IPS DF 6.9 (cell line): Measurements from ENCODE around the gene NSL1.
"Not testable (repeated sequence)": the region's sequence is repeated elsewhere in the genome, so short reads cannot be mapped to it uniquely, and the experiment has no call there.

Experiments used
- DNase-seq: peaks from one replicate; pipeline ENCODE4 v3.0.0-alpha.2; 2013; ENCODE audit warnings: low read depth, low spot score
- H3K27ac ChIP-seq: one replicate; pipeline ENCODE4 v1.5.1; 2013; ENCODE audit warnings: low read length, control low read depth
- H3K27me3 ChIP-seq: 2 replicates; pipeline ENCODE4 v1.6.1; 2013; ENCODE audit warnings: mild to moderate bottlenecking, low read length; ENCODE audit not compliant: control insufficient read depth, insufficient read depth
- H3K36me3 ChIP-seq: 2 replicates; pipeline ENCODE4 v1.6.1; 2013; ENCODE audit warnings: low read length; ENCODE audit not compliant: control insufficient read depth, insufficient read depth
- H3K4me1 ChIP-seq: 2 replicates; pipeline ENCODE4 v1.6.1; 2013; ENCODE audit warnings: low read length; ENCODE audit not compliant: control insufficient read depth, insufficient read depth
- H3K4me3 ChIP-seq: 2 replicates; pipeline ENCODE4 v1.5.1; 2013; ENCODE audit warnings: mild to moderate bottlenecking, low read length
- H3K9me3 ChIP-seq: 2 replicates; pipeline ENCODE4 v1.6.1; 2013; ENCODE audit warnings: low read length, inconsistent platforms; ENCODE audit not compliant: control insufficient read depth, insufficient read depth
- WGBS: extraction: QIAGEN DNeasy Blood & Tissue Kit; methylation state at CpG from one replicate; pipeline ENCODE4 v1.1.7; 2013; ENCODE audit warnings: mixed read lengths, missing lambda C conversion rate; ENCODE audit not compliant: insufficient read length, insufficient coverage; 5-methylcytosine and 5-hydroxymethylcytosine counted together

The NSL1 gene

DNA sequence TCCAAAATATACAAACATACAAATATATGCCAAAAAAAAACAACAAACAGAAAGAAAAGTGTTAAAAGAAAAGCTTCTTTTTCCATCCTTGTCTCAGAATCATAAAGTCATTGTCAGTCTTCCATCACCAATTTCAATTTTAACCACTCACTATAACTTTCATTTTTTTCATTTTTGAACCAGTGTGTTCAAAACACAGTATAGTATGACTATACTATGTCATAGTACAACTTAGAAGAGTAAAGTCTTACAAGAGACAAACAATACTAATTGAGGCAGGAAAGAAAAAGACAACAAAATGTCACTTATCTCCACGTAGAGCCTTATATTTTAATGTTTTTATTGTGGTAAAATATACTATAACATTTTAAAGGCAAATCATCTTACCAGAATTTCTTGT is 7.6 kb downstream of the NSL1 start:
- no peak for DNase-seq
- no peak overlapping the region for H3K4me3 ChIP-seq
- H3K36me3 ChIP-seq, result peaks cover 3% of the 10 kb centered on the region; the same call in 1 of the 2 replicates
- no peak overlapping the region for H3K27ac ChIP-seq
- H3K9me3 ChIP-seq, result no peaks in the 10 kb centered on the region
- WGBS, result no CpG with 5 or more reads among the region's 1 CpG
- H3K27me3 ChIP-seq, result no peaks in the 10 kb centered on the region
- H3K4me1 ChIP-seq, result no peaks in the 10 kb centered on the region

DNA sequence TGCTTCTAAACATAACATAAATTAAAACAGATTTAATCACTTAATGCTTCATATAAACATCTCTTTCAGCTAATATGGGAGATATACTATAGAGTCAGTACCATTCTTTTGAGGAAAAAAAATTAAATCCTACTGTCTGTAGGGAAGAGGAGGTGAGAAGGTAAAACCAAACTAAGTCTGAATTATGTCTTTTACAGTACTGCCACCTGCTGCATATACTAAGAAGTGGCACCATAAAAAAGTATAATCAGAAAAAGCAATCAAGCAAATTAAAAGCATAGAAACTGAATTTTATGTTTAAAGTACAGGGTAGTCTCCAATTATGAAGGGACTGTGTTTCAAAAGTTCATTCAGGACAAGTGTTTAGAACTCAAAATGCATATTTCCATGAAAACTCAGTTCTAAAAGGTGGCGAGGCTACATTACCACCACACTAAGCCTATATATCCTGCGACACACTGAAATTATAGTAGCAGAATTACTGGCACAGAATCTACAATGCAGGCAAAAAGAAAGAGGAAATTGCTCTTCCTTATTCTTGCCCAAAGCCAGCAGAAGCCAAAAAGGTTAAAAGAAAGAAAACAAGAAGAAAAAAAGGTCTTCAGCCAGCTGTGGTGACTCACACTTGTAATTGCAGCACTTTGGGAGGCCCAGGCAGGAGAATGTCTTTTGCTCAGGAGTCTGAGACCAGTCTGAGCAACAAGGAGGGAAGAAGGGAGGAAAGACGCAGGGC is 9.0 kb downstream of the NSL1 start:
- Histone ChIP-seq H3K4me3 (no peak overlapping the region), H3K27me3 (no peaks in the 10 kb centered on the region), H3K36me3 (peaks cover 3% of the 10 kb centered on the region; the same call in 1 of the 2 replicates), H3K4me1 (no peaks in the 10 kb centered on the region), H3K27ac (no peak overlapping the region), H3K9me3 (no peaks in the 10 kb centered on the region)
- DNase-seq, result no peak
- no CpG with 5 or more reads among the region's 3 CpGs for WGBS

DNA sequence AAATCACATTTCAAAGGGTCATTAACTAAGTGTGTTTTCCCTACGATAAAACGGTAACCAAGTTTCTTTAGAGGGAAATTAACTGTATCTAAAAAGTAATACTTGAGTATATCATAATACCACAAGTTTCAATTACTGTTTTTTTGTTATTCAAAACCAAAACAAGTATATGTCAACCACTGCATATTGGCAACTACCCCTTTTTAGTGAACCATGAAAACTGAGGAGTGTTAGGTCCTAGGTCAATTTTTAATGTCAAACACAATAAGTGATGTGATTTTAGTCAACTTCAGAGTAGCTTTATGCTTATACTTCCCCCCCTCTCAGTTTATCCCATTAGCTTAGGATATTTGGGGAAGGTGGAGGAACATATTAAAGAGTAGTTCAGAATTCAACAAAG is 10.4 kb downstream of the NSL1 start:
- no peaks in the 10 kb centered on the region for H3K9me3 ChIP-seq
- H3K36me3 ChIP-seq, result peaks cover 3% of the 10 kb centered on the region; the same call in 1 of the 2 replicates
- H3K4me3 ChIP-seq, result no peak overlapping the region
- no peak for DNase-seq
- H3K27ac ChIP-seq, result no peak overlapping the region
- no peaks in the 10 kb centered on the region for H3K27me3 ChIP-seq
- WGBS, result no CpG with 5 or more reads among the region's 2 CpGs
- H3K4me1 ChIP-seq, result no peaks in the 10 kb centered on the region

DNA sequence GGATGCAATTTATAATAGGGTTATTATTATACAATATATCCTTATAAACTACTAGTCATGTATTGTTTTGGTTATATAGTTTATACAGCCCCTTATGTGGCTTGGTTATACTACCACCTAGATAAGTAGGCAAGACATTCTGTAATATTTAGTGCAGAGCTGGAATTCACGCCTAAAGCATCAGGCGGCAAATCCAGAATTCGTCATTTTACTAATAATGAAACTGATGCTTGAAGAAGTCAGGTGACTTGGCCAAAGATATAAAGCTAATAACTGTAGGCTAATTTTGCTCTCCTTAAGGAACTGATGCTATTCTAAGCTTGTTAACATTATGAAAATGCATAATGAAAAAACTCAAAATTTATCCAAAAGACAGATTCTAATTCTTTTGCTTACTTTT is 10.8 kb downstream of the NSL1 start:
- H3K4me1 ChIP-seq, result no peaks in the 10 kb centered on the region
- H3K9me3 ChIP-seq, result no peaks in the 10 kb centered on the region
- H3K4me3 ChIP-seq, result no peak overlapping the region
- WGBS, result no CpG with 5 or more reads among the region's 3 CpGs
- peaks cover 3% of the 10 kb centered on the region; the same call in 1 of the 2 replicates for H3K36me3 ChIP-seq
- DNase-seq, result no peak
- no peak overlapping the region for H3K27ac ChIP-seq
- no peaks in the 10 kb centered on the region for H3K27me3 ChIP-seq

DNA sequence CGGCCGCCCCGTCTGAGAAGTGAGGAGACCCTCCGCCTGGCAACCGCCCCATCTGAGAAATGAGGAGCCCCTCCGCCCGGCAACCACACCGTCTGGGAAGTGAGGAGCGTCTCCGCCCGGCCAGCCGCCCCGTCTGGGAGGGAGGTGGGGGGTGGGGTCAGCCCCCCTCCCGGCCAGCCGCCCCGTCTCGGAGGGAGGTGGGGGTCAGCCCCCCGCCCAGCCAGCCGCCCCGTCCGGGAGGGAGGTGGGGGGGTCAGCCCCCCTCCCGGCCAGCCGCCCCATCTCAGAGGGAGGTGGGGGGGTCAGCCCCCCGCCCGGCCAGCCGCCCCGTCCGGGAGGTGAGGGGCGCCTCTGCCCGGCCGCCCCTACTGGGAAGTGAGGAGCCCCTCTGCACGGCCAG is 12.5 kb downstream of the NSL1 start:
- H3K4me3 ChIP-seq, DNase-seq, H3K4me1 ChIP-seq, H3K36me3 ChIP-seq, H3K9me3 ChIP-seq, H3K27me3 ChIP-seq, H3K27ac ChIP-seq: not testable (repeated sequence)
- no CpG with 5 or more reads among the region's 32 CpGs for WGBS

DNA sequence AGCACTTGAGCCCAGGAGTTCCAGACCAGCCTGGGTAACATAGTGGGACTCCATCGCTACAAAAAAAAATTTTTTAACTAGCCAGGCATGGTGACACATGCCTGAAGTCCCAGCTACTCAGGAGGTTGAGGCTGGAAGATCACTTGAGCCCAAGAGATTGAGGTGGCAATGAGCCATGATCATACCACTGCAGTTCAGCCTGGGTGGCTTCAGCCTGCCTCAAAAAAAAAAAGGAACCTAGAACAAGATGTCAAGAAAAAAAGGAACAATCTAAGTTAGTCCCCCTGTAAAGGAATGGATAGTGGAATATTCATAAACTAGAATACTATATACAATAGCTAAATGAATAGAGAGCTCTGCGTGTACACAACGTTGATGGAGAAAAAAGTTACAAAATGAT is 14.4 kb downstream of the NSL1 start:
- Histone ChIP-seq H3K4me1 (no peaks in the 10 kb centered on the region), H3K9me3 (no peaks in the 10 kb centered on the region), H3K36me3 (peaks cover 3% of the 10 kb centered on the region; the same call in 1 of the 2 replicates), H3K27ac (no peak overlapping the region), H3K27me3 (no peaks in the 10 kb centered on the region), H3K4me3 (no peak overlapping the region)
- no CpG with 5 or more reads among the region's 3 CpGs for WGBS
- no peak for DNase-seq

DNA sequence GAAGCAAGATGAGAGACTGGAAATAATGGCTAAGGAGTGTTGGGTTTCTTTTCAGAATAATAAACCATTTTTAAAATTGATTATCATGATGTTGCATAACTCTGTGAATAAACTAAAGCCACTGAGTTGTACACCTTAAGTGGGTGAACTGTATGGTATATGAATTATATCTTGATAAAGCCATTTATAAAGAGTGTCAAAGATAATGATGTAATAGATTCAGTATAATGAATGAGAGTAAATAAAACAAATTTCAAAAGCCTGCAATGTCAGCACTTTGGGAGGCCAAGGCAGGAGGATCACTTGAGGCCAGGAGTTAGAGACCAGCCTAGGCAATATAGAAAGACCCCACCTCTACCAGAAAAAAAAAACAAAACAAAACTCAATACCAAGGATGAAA is 16.3 kb downstream of the NSL1 start:
- H3K9me3 ChIP-seq, result no peaks in the 10 kb centered on the region
- no peaks in the 10 kb centered on the region for H3K4me1 ChIP-seq
- no peak overlapping the region for H3K27ac ChIP-seq
- H3K27me3 ChIP-seq, result no peaks in the 10 kb centered on the region
- H3K36me3 ChIP-seq, result peaks cover 3% of the 10 kb centered on the region; the same call in 1 of the 2 replicates
- no peak for DNase-seq
- H3K4me3 ChIP-seq, result no peak overlapping the region

DNA sequence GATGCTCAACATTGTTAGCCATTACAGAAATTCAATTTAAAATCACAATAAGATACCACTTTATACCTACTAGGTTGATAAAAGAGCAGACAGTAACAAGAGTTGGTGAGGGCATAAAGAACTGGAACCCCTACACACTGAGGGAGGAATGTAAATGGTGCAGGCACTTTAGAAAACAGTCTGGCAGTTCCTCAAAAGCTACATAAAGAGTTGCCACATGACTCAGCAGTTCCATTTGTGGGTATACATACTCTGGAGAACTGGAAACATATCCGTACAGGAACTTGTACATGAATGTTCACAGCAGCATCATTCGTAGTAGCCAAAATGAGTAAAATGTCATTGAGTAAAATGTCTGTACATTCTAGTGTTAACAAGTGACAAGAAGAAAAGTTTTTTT is 17.0 kb downstream of the NSL1 start:
- WGBS, result no CpG with 5 or more reads among the region's 2 CpGs
- H3K27ac ChIP-seq, result no peak overlapping the region
- DNase-seq, result no peak
- peaks cover 3% of the 10 kb centered on the region; the same call in 1 of the 2 replicates for H3K36me3 ChIP-seq
- H3K4me3 ChIP-seq, result no peak overlapping the region
- H3K9me3 ChIP-seq, result no peaks in the 10 kb centered on the region
- H3K27me3 ChIP-seq, result no peaks in the 10 kb centered on the region
- H3K4me1 ChIP-seq, result no peaks in the 10 kb centered on the region

DNA sequence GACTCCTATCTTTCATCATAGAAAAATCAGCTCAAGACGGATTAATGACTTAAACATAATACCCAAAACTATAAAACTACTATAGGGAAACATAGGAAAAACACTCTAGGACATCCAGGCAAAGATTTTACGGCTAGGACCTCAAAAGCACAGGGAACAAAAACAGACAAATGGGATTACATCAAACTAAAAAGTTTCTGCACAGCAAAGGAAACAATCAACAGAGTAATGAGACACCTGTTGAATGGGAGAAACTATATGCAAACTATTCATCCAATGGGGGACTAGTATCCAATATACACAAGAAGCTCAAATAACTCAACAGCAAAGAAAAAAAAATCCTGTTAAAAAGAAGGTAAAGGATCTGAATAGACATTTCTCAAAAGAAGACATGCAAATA is 18.6 kb downstream of the NSL1 start:
- no peak overlapping the region for H3K27ac ChIP-seq
- no peaks in the 10 kb centered on the region for H3K27me3 ChIP-seq
- no peaks in the 10 kb centered on the region for H3K4me1 ChIP-seq
- WGBS, result no CpG with 5 or more reads among the region's 2 CpGs
- DNase-seq, result no peak
- peaks cover 3% of the 10 kb centered on the region; the same call in 1 of the 2 replicates for H3K36me3 ChIP-seq
- H3K9me3 ChIP-seq, result no peaks in the 10 kb centered on the region
- no peak overlapping the region for H3K4me3 ChIP-seq

DNA sequence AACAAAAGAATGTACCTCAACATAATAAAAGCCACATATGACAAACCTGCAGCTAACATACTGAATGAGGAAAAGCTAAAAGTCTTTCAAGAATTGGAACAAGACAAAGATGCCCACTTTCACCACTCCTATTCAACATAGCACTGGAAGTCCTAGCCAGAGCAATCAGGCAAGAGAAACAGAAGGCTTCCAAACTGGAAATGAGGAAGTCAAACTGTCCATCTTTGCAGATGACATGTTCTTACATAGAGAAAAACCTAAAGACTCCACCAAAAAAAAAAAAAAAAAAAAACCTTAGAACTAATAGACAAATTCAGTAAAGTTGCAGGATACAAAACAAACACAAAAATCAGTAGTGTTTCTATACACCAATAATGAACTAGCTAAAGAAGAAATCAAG is 20.2 kb downstream of the NSL1 start:
- H3K27me3 ChIP-seq, result no peaks in the 10 kb centered on the region
- DNase-seq, result no peak
- H3K4me3 ChIP-seq, result no peak overlapping the region
- H3K27ac ChIP-seq, result no peak overlapping the region
- H3K36me3 ChIP-seq, result peaks cover 3% of the 10 kb centered on the region; the same call in 1 of the 2 replicates
- H3K9me3 ChIP-seq, result no peaks in the 10 kb centered on the region
- H3K4me1 ChIP-seq, result no peaks in the 10 kb centered on the region

DNA sequence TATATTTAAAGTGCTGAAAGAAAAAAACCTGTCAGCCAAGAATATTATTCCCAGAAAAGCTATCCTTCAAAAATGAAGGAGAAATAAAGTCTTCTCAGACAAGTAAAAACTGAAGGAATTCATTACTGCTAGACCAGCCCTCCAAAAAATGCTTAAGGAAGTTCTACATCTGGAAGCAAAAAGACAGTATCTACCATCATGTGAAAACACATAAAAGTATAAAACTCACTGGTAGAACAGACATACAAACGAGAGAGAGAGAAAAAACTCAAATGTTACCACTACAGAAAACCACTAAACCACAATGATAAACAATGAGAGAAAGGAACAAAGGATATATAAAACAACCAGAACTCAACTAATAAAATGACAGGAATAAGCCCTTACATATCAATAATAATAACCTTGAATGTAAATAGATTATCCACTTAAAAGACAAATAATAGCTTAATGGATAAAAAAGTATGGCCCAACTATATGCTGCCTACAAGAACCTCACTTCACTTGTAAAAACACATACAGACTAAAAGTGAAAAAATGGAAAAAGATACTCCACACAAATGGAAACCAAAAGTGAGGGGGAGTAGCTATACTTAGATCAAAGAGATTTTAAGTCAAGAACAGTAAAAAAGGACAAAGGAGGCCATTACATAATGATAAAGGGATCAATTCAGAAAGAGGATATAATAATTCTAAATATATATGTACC is 22.0 kb downstream of the NSL1 start:
- no CpG with 5 or more reads among the region's 1 CpG for WGBS
- H3K4me3 ChIP-seq, result no peak overlapping the region
- no peak overlapping the region for H3K27ac ChIP-seq
- H3K9me3 ChIP-seq, result no peaks in the 10 kb centered on the region
- H3K27me3 ChIP-seq, result no peaks in the 10 kb centered on the region
- H3K4me1 ChIP-seq, result no peaks in the 10 kb centered on the region
- H3K36me3 ChIP-seq, result peaks cover 2% of the 10 kb centered on the region; the same call in 1 of the 2 replicates
- no peak for DNase-seq
